WTC11 (cell line): ENCODE measurements around the gene AMN. TPM values are rescaled to one million over a fixed set of nuclear protein-coding genes. Genes with fewer than 3 reads are reported as not detected.

ENCODE experiments used
- ATAC-seq: fragments of 200-7000 bp; cut with Tn5 transposase; 2 replicates; pipeline ENCODE4 v1.10.0; 2021; ENCODE audit warnings: mild to moderate bottlenecking, moderate library complexity
- CTCF ChIA-PET: fragments of 300-600 bp; sonication (Branson Sonifier 250); formaldehyde crosslinking; loops from one replicate; lab custom pipeline; 2021; ENCODE audit warnings: antibody characterized with exemption; lab: Charles Lee
- POLR2A ChIA-PET: fragments of 350-600 bp; sonication (Branson Sonifier 250); formaldehyde crosslinking; loops from one replicate; lab custom pipeline; 2021; ENCODE audit warnings: antibody characterized with exemption; lab: Charles Lee
- DNase-seq: peaks from one replicate; pipeline ENCODE4 v3.0.0; 2021; ENCODE audit warnings: low spot score
- H3K27ac Mint-ChIP-seq: 2 replicates; pipeline ENCODE4 v1.8.0; 2021; ENCODE audit warnings: mixed read lengths
- H3K27me3 Mint-ChIP-seq: 2 replicates; pipeline ENCODE4 v1.8.0; 2021; ENCODE audit warnings: low read depth, mild to moderate bottlenecking, moderate library complexity, mixed read lengths
- H3K36me3 Mint-ChIP-seq: 2 replicates; pipeline ENCODE4 v1.8.0; 2021; ENCODE audit warnings: mixed read lengths
- H3K4me1 Mint-ChIP-seq: 2 replicates; pipeline ENCODE4 v1.8.0; 2022; ENCODE audit warnings: mixed read lengths
- H3K4me3 Mint-ChIP-seq: 2 replicates; pipeline ENCODE4 v1.8.0; 2021; ENCODE audit warnings: mild to moderate bottlenecking, moderate library complexity, mixed read lengths
- H3K9me3 Mint-ChIP-seq: 2 replicates; pipeline ENCODE4 v1.8.0; 2021; ENCODE audit warnings: mixed read lengths
- ATF1 ChIP-seq: sonication (generic); formaldehyde crosslinking; IDR thresholded peaks from 2 replicates; pipeline ENCODE4 v1.8.1; 2023; ENCODE audit warnings: mild to moderate bottlenecking, moderate library complexity, missing genetic modification reagents
- CBFB ChIP-seq: sonication (generic); formaldehyde crosslinking; IDR thresholded peaks from 2 replicates; pipeline ENCODE4 v1.8.1; 2022; ENCODE audit warnings: mild to moderate bottlenecking, low read depth, missing genetic modification reagents
- CTCF ChIP-seq: fragments of 200-600 bp; IDR thresholded peaks from 2 replicates; pipeline ENCODE4 v1.8.0; 2022; ENCODE audit warnings: antibody characterized with exemption
- E2F4 ChIP-seq: sonication (generic); formaldehyde crosslinking; IDR thresholded peaks from 2 replicates; pipeline ENCODE4 v1.8.1; 2022; ENCODE audit warnings: low read depth, mild to moderate bottlenecking, moderate library complexity, missing genetic modification reagents, borderline replicate concordance
- EMX1 ChIP-seq: fragments of 250-450 bp; sonication (Bioruptor Pico); IDR thresholded peaks from 2 replicates; pipeline ENCODE4 v1.8.0; 2021; ENCODE audit warnings: mild to moderate bottlenecking
- FOXP1 ChIP-seq: sonication (generic); formaldehyde crosslinking; IDR thresholded peaks from 2 replicates; pipeline ENCODE4 v1.8.0; 2022; ENCODE audit warnings: missing genetic modification reagents, mild to moderate bottlenecking, moderate library complexity, borderline replicate concordance
- GTF2I ChIP-seq: fragments of 250-450 bp; sonication (Bioruptor Pico); conservative IDR thresholded peaks from 2 replicates; pipeline ENCODE4 v1.4.0; 2021; ENCODE audit warnings: mild to moderate bottlenecking
- HMGA2 ChIP-seq: fragments of 250-450 bp; sonication (Bioruptor Pico); IDR thresholded peaks from 2 replicates; pipeline ENCODE4 v1.4.0; 2021; ENCODE audit warnings: mild to moderate bottlenecking, moderate library complexity
- IRF1 ChIP-seq: sonication (generic); formaldehyde crosslinking; IDR thresholded peaks from 2 replicates; pipeline ENCODE4 v1.8.0; 2023; ENCODE audit warnings: missing genetic modification reagents
- IRF2 ChIP-seq: sonication (generic); formaldehyde crosslinking; IDR thresholded peaks from 2 replicates; pipeline ENCODE4 v1.8.0; 2022; ENCODE audit warnings: low read depth, missing genetic modification reagents, borderline replicate concordance
- KAT7 ChIP-seq: sonication (generic); formaldehyde crosslinking; IDR thresholded peaks from 2 replicates; pipeline ENCODE4 v1.8.1; 2023; ENCODE audit warnings: missing genetic modification reagents, mild to moderate bottlenecking, borderline replicate concordance
- MXD4 ChIP-seq: fragments of 250-450 bp; sonication (Bioruptor Pico); IDR thresholded peaks from 2 replicates; pipeline ENCODE4 v1.8.0; 2021; ENCODE audit warnings: mild to moderate bottlenecking, moderate library complexity, borderline replicate concordance
- MYBL2 ChIP-seq: sonication (generic); formaldehyde crosslinking; IDR thresholded peaks from 2 replicates; pipeline ENCODE4 v1.8.1; 2023; ENCODE audit warnings: mild to moderate bottlenecking, moderate library complexity, missing genetic modification reagents
- NFE2L1 ChIP-seq: sonication (generic); formaldehyde crosslinking; IDR thresholded peaks from 2 replicates; pipeline ENCODE4 v1.8.1; 2023; ENCODE audit warnings: missing genetic modification reagents
- NFYB ChIP-seq: sonication (generic); formaldehyde crosslinking; conservative IDR thresholded peaks from 2 replicates; pipeline ENCODE4 v1.8.0; 2022; ENCODE audit warnings: low read depth, missing genetic modification reagents
- RELA ChIP-seq: sonication (generic); formaldehyde crosslinking; IDR thresholded peaks from 2 replicates; pipeline ENCODE4 v1.8.1; 2022; ENCODE audit warnings: missing genetic modification reagents, mild to moderate bottlenecking, borderline replicate concordance
- SMAD3 ChIP-seq: sonication (generic); formaldehyde crosslinking; IDR thresholded peaks from 2 replicates; pipeline ENCODE4 v1.8.0; 2022; ENCODE audit warnings: missing genetic modification reagents, mild to moderate bottlenecking, borderline replicate concordance
- SP1 ChIP-seq: sonication (generic); formaldehyde crosslinking; conservative IDR thresholded peaks from 2 replicates; pipeline ENCODE4 v1.8.1; 2022; ENCODE audit warnings: missing genetic modification reagents
- TCF7 ChIP-seq: sonication (generic); formaldehyde crosslinking; IDR thresholded peaks from 2 replicates; pipeline ENCODE4 v1.8.0; 2022; ENCODE audit warnings: mild to moderate bottlenecking, low read depth, missing genetic modification reagents, moderate library complexity
- TEAD1 ChIP-seq: sonication (generic); formaldehyde crosslinking; IDR thresholded peaks from 2 replicates; pipeline ENCODE4 v1.8.0; 2022; ENCODE audit warnings: mild to moderate bottlenecking, missing genetic modification reagents
- TEAD4 ChIP-seq: sonication (generic); formaldehyde crosslinking; IDR thresholded peaks from 2 replicates; pipeline ENCODE4 v1.8.0; 2022; ENCODE audit warnings: mild to moderate bottlenecking, missing genetic modification reagents
- ZNF219 ChIP-seq: sonication (generic); formaldehyde crosslinking; IDR thresholded peaks from 2 replicates; pipeline ENCODE4 v1.8.0; 2023; ENCODE audit warnings: missing genetic modification reagents, mild to moderate bottlenecking, borderline replicate concordance
- ZNF281 ChIP-seq: sonication (generic); formaldehyde crosslinking; IDR thresholded peaks from 2 replicates; pipeline ENCODE4 v1.8.0; 2023; ENCODE audit warnings: mild to moderate bottlenecking, missing genetic modification reagents
- ZNF317 ChIP-seq: sonication (generic); formaldehyde crosslinking; IDR thresholded peaks from 2 replicates; pipeline ENCODE4 v1.8.1; 2023; ENCODE audit warnings: low read depth, mild to moderate bottlenecking, moderate library complexity, missing genetic modification reagents, borderline replicate concordance
- total RNA-seq: library from RNA; stranded (reverse); gene quantifications from 3 replicates; pipeline ENCODE4 v1.2.3, GENCODE V29; 2021

AMN gene
- total RNA-seq, 1 experiment from 2014 or later: 2.8 TPM

GRCh38 chr14:102927346-102927877 is 4.9 kb downstream of the AMN start:
- ChIA-PET CTCF (interaction anchor here (1.4 to 1.5 kb wide), 2 partner anchors 10 to 154 kb away, joined by 3 to 4 read pairs; no protein-coding TSS in a partner anchor), POLR2A (no interaction called here)
- ATAC-seq (no peak), DNase-seq (no peak)
- H3K4me1 Mint-ChIP-seq: peaks cover 11% of the 10 kb centered on the region
- H3K36me3 Mint-ChIP-seq: no peaks in the 10 kb centered on the region
- H3K27ac Mint-ChIP-seq: no peak overlapping the region
- peak overlapping the region; percentile 69 for H3K4me3 Mint-ChIP-seq
- H3K9me3 Mint-ChIP-seq: no peaks in the 10 kb centered on the region
- peaks cover 50% of the 10 kb centered on the region for H3K27me3 Mint-ChIP-seq
- TF ChIP-seq EMX1 (CRISPR knock-in tag) (no peak), TEAD4 (CRISPR knock-in tag) (no peak), IRF2 (CRISPR knock-in tag) (no peak), IRF1 (no peak), MXD4 (CRISPR knock-in tag) (no peak), GTF2I (no peak), E2F4 (CRISPR knock-in tag) (no peak), KAT7 (CRISPR knock-in tag) (no peak), CTCF (no peak), RELA (no peak), NFE2L1 (CRISPR knock-in tag) (no peak)

GRCh38 chr14:102927878-102928411 is 5.5 kb downstream of the AMN start:
- peak overlapping the region; percentile 69 for H3K4me3 Mint-ChIP-seq

GRCh38 chr14:102928412-102929240 is 6.2 kb downstream of the AMN start:
- H3K4me3 Mint-ChIP-seq: peak overlapping the region; percentile 69
- ATAC-seq (peak; percentile 64), DNase-seq (peak; percentile 88)
- CTCF ChIA-PET: interaction anchor here (0.9 to 1.5 kb wide), 3 partner anchors 11 to 155 kb away, joined by 3 to 4 read pairs (median 3); no protein-coding TSS in a partner anchor
- no peaks in the 10 kb centered on the region for H3K9me3 Mint-ChIP-seq
- H3K4me1 Mint-ChIP-seq: peaks cover 11% of the 10 kb centered on the region
- no peak overlapping the region for H3K27ac Mint-ChIP-seq
- POLR2A ChIA-PET: no interaction called here
- peaks cover 3% of the 10 kb centered on the region for H3K36me3 Mint-ChIP-seq
- H3K27me3 Mint-ChIP-seq: peaks cover 50% of the 10 kb centered on the region
- TF ChIP-seq FOXP1 (peak; percentile 67; the same call in 1 of the 2 replicates), SP1 (CRISPR knock-in tag) (peak; percentile 33; the same call in 1 of the 2 replicates), HMGA2 (no peak), CBFB (0 out of 2 replicates have a peak, but pooled peaks have one; percentile 84), ZNF219 (CRISPR knock-in tag) (0 out of 2 replicates have a peak, but pooled peaks have one; percentile 72), NFE2L1 (CRISPR knock-in tag) (peak; percentile 80; the same call in 1 of the 2 replicates), SMAD3 (CRISPR knock-in tag) (no peak), MYBL2 (CRISPR knock-in tag) (peak; percentile 59; the same call in 1 of the 2 replicates), TEAD1 (CRISPR knock-in tag) (peak; percentile 83), TCF7 (no peak), ZNF317 (0 out of 2 replicates have a peak, but pooled peaks have one; percentile 6), ZNF281 (CRISPR knock-in tag) (no peak), ATF1 (CRISPR knock-in tag) (peak; percentile 45)

More at GRCh38 chr14:102927878-102928411, 5.5 kb downstream of the AMN start:
- TF ChIP-seq NFYB (CRISPR knock-in tag) (0 out of 2 replicates have a peak, but pooled peaks have one; percentile 14), MXD4 (CRISPR knock-in tag) (no peak)
- Mint-ChIP-seq H3K27ac (no peak overlapping the region), H3K36me3 (no peaks in the 10 kb centered on the region), H3K4me1 (peaks cover 11% of the 10 kb centered on the region), H3K9me3 (no peaks in the 10 kb centered on the region), H3K27me3 (peaks cover 50% of the 10 kb centered on the region)
- ChIA-PET CTCF (interaction anchor here (0.9 to 1.5 kb wide), 3 partner anchors 10 to 155 kb away, joined by 3 to 4 read pairs (median 3); no protein-coding TSS in a partner anchor), POLR2A (no interaction called here)
- DNase-seq (peak; percentile 54), ATAC-seq (peak; percentile 5)
